Measurements from ENCODE around the gene MARCHF10.

The MARCHF10 gene

DNA sequence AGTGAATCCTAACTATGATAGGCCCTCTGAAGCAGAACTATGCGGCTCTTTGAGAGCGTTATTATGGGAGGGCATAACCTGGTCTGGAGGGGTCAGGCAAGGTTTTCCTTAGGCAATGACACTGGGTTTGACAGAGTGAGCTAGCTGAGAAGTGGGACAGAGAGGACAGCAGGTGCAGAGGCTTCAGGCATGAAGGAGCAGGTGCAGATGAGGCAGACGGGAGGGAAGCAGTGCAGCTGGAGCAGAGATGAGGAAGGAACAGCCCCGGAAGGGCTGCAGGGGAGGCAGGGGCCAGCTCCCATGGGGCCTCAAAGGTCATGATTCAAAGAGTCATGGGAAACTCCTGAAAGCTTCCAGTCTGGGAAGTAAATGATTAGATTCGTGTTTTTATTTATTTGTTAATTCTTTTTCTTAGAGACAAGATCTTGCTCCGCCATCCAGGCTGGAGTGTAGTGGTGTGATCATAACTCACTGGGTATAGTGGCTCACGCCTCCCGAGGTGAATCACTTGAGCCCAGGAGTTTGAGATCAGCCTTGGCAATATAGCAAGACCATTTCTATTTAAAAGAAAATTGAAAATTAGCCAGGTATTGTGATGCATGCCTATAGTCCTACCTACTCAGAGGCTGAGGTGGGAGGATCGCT, 5.4 kb downstream of the MARCHF10 start:
- TF ChIP-seq, protein P1, sequence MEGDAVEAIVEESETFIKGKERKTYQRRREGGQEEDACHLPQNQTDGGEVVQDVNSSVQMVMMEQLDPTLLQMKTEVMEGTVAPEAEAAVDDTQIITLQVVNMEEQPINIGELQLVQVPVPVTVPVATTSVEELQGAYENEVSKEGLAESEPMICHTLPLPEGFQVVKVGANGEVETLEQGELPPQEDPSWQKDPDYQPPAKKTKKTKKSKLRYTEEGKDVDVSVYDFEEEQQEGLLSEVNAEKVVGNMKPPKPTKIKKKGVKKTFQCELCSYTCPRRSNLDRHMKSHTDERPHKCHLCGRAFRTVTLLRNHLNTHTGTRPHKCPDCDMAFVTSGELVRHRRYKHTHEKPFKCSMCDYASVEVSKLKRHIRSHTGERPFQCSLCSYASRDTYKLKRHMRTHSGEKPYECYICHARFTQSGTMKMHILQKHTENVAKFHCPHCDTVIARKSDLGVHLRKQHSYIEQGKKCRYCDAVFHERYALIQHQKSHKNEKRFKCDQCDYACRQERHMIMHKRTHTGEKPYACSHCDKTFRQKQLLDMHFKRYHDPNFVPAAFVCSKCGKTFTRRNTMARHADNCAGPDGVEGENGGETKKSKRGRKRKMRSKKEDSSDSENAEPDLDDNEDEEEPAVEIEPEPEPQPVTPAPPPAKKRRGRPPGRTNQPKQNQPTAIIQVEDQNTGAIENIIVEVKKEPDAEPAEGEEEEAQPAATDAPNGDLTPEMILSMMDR (IDR thresholded peaks at IDR 0.05; ENCODE audit: extremely low read depth, missing control alignments) = no peak
- no peak for DNase-seq (ENCODE audit: low spot score)

DNA sequence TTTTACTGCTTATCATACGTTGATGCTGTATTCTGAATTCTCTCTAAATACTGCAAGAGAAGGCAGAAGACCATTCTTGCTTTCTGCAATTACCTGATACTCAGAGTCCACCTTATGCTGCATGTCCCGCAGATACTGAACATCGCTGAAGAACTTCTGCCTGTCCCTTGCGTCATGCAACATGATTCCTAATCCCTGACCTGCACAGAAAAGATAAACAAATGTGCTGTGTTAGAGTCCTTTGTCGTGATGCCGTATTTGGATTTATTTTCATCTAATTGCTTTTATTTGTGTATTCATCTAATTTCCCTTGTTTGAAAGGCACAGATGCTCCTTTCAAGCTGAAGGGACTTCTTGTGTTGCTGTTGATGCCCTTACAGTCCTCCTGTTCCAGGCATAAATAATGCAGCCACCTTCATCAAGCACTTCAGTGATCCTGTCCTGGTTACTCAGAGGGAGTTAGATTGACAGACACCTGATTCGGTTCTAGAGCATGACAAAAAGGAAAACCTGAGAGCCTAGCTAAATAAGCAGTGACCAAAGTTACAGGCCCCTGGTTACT, 6.5 kb downstream of the MARCHF10 start:
- no peak for DNase-seq (ENCODE audit: low spot score)
- TF ChIP-seq, protein P1 (IDR thresholded peaks at IDR 0.05; ENCODE audit: extremely low read depth, missing control alignments) = no peak

DNA sequence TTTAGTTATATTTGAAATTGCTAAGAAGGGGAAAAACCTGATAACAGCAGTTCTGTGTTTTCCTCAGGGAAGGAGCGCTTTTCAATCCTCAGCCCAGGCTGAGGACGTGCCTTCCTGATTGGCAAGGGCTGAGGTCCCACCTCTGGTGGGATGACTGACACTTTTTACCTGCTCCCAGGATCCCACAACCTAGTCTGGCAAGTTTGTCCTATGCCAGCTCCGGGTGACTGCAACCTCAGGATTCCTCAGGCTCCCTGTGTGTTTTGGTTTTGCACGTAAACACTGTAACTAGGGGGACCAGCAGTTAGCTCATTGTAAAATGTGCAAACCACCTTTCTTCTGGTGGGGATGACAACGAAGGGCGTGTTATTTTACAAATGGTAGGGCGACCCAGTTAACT, 7.5 kb downstream of the MARCHF10 start:
- no peak for DNase-seq (ENCODE audit: low spot score)
- TF ChIP-seq, protein P1 (IDR thresholded peaks at IDR 0.05; ENCODE audit: extremely low read depth, missing control alignments) = no peak

DNA sequence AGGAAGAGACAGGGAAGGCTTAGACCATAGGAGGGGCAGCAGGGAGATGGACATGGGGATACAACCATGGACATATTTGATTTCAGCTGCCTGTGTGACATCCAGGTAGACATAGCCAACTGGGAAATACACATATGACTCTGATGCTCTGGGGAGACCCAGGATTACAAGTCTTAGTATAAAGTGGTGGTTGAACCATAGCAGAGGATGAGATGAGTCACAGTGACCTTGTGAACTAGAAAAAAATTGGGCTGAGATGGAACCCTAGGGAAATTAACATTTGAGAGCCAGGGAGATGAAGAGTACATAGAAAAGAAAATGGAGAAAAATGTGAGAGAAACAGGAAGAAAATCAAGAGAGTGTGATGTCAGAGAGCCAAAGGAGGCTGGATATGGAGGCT, 10.2 kb downstream of the MARCHF10 start:
- TF ChIP-seq, protein P1 (IDR thresholded peaks at IDR 0.05; ENCODE audit: extremely low read depth, missing control alignments) = no peak
- no peak for DNase-seq (ENCODE audit: low spot score)

- TF ChIP-seq, protein P1 (IDR thresholded peaks at IDR 0.05; ENCODE audit: extremely low read depth, missing control alignments) = no peak
These were observed 11.8 kb downstream of the MARCHF10 start for GRCh38 chr17:62796291-62796690.

DNA sequence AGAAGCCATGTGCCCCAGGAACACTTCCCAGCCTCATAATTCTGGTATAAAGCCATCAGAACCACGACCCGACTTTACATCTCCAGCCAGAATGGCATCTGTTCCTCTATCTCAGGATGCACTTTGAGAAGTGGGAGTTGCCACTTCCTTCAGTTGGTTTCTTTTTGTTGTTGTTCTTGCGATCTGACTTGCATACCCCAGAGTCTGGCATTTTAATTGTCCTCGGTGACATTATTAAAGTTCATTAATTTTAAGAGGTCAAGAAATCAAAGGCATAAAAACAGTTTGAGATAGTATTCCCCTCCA, 13.5 kb downstream of the MARCHF10 start:
- no peak for DNase-seq (ENCODE audit: low spot score)
- TF ChIP-seq, protein P1 (IDR thresholded peaks at IDR 0.05; ENCODE audit: extremely low read depth, missing control alignments) = no peak

More at GRCh38 chr17:62796291-62796690, 11.8 kb downstream of the MARCHF10 start:
- no peak for DNase-seq (ENCODE audit: low spot score)

DNA sequence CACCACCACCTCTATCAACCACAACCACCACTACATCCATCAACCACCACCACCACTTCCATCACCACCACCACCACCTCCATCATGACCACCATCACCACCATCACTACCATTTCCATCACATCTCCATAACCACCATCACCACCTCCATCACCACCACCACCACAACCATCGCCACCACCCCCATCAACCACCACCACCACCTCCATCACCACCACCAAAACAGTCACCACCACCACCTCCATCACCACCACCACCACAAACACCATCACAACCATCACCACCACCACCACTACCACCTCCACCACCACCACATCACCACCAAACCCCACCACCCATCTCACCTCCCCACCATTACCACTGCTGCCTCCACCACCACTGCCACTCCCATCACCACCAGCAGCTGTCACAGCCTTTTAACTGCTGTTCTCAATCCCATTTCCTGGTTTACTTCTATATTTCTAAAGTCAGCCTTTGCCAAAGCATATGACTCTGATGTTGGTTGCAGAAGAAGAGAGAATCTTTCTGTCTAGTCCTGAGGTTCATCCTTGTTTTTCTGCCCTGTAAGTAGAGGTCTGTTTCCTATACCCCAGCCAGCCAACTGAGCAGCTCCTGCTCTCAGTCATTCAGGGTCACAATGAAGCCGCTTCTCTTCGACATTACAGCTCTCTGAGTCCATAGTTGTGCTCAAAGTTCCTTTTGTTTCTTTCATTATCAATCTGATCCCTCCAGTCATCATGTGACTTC, 14.0 kb downstream of the MARCHF10 start:
- no peak for DNase-seq (ENCODE audit: low spot score)
- TF ChIP-seq, protein P1 (IDR thresholded peaks at IDR 0.05; ENCODE audit: extremely low read depth, missing control alignments) = no peak

All from GM20000 (cell line).